ENCODE results near the gene SPATA20.

The SPATA20 gene

GRCh38 chr17:50577451-50577954, 30.5 kb downstream of the SPATA20 start:
- DNase-seq (ENCODE audit: low read depth in 3 of 3): no peak

DNA sequence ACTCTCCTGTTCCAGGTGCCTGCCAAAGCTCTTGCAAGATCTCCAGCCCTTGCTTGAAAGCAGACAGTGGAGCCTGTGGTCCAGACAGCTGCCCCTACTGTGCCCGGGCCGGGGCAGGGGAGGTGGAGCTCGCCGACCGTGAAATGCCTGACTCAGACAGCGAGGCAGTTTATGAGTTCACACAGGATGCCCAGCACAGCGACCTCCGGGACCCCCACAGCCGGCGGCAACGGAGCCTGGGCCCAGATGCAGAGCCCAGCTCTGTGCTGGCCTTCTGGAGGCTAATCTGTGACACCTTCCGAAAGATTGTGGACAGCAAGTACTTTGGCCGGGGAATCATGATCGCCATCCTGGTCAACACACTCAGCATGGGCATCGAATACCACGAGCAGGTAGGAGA, 31.2 kb downstream of the SPATA20 start:
- no peak for DNase-seq (ENCODE audit: low read depth in 3 of 3)

GRCh38 chr17:50579399-50579798, 32.4 kb downstream of the SPATA20 start:
- no peak for DNase-seq (ENCODE audit: low read depth in 3 of 3)

- DNase-seq (ENCODE audit: low read depth in 3 of 3): no peak
Observed at GRCh38 chr17:50580646-50581045, 33.7 kb downstream of the SPATA20 start.

GRCh38 chr17:50581316-50581715, 34.3 kb downstream of the SPATA20 start:
- no peak for DNase-seq (ENCODE audit: low read depth in 3 of 3)

- DNase-seq (ENCODE audit: low read depth in 3 of 3): no peak
Observed at GRCh38 chr17:50582741-50583140, 35.8 kb downstream of the SPATA20 start.

GRCh38 chr17:50583641-50584040, 36.7 kb downstream of the SPATA20 start:
- no peak for DNase-seq (ENCODE audit: low read depth in 3 of 3)

GRCh38 chr17:50584116-50584515, 37.1 kb downstream of the SPATA20 start:
- no peak for DNase-seq (ENCODE audit: low read depth in 3 of 3)

DNA sequence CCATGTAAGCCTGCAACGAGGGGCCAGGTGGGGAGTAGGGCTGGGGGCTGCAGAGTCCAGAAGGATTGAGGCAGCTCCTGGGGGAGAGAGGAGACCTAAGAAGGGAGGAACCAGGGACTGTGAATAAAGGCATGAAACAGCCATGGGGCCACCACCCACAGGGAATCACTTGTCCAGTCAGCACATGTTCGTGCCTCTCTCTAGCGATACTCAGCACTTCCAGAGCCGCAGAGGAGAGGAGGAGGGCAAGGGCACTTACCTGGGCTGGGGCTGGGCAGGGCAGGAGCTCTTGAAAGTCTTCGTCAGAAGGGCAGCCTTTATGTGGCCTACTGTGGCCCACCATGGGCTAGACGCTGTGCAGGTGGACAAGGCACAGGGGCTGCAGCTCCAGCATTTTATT, 37.8 kb downstream of the SPATA20 start:
- DNase-seq (ENCODE audit: low read depth in 3 of 3): no peak

GRCh38 chr17:50585346-50585745, 38.4 kb downstream of the SPATA20 start:
- no peak for DNase-seq (ENCODE audit: low read depth in 3 of 3)

- DNase-seq (ENCODE audit: low read depth in 3 of 3): no peak
Observed at GRCh38 chr17:50585891-50586290, 38.9 kb downstream of the SPATA20 start.

DNA sequence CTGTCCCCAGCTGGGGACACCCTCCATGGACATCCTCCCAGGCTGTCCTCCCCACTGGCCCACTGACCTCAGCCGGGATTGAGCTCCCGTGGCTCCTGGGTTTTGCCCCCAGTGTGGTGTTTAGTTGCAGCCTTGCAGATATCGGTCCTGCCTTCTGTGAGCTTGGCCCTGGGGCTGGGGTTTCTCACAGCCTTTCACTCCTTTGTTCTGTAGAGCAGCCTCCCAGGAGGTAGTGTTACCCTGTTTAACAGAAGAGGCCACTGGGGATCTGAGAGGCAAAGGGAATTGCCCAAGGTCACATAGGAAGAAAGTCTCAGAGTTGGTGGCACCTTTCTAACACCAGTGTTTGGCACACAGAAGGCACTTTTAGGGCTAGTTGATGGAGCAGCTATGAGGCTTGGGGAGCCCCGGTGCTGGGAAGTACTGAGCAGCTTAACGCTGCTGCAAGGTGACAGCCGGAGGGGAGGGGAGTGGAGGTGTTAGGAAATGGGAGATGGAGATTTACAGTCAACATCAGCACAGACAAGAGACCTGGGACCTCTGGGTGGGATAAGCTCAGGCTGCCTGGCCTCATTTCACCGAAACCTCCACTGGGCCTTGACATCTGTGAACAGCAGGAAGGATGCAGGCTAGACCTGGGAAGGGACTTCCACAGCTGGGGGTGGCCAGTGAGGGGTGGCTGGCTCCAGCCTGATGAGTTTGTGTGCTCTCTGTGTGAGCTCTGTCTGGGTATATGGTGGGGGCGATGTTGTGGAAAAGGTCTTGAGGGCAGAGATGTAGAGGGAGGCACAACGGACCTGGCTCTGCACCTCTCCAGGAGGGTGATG, 39.7 kb downstream of the SPATA20 start:
- no peak for DNase-seq (ENCODE audit: low read depth in 3 of 3)

GRCh38 chr17:50587571-50587970, 40.6 kb downstream of the SPATA20 start:
- DNase-seq (ENCODE audit: low read depth in 3 of 3): no peak

DNA sequence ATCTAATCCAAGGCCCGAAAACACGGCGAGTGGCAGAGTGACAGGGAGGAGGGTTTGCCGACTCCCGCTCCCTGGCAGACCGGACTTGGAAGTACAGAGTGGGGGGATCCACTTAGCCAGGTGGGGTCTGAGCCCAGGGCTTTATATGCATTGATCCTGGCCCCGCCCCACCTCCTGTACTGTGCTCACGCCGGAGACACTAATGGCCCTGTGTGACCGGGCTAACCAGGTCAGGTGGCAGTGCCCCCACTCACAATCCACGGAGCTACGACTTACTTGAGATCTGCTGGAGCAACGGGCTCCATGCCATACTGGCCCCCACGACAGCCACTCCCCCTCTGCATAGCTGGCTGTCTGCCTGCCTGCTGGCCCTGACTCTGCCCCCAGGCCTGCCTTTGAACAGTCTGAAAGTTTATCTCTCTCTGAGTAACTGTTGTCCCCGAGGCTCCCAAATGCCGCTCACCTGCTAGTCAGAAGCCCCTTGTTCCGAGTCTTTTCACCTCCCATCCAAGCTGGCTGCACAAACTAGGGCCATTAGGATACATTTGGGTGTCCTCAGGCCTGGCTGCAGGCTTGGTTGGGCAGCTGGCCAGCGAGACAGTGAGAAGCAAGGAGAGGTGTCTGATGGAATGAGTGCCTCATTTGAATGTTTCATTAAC, 41.5 kb downstream of the SPATA20 start:
- no peak for DNase-seq (ENCODE audit: low read depth in 3 of 3)

DNA sequence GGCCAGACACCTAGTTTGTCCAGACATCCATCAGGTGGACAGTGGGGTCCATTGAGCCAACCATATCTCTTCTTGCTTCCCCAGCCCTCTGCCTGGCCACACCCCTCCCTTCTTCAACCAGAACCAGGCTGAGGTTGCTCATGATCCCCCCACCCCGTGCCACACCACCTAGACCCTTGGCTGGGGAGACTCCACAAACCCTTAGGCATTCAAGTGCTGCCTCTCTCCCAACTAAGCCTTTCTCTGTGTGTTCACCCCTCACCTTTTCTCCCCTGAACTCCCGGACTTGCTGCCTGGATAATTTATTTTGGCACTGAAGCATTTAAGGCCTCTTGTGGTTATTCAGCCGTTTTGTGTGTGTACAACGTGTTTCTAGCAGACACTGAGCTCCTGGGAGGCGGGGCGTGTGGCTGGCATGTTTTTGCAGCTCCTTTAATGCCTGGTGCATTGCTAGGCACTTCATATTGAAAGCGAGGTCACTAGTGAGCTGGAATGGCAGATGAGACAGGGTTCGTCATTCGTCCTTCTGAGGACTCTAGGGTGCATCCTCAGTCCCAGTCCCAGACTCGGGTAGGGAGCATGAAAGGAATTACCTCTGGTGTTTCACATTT, 42.2 kb downstream of the SPATA20 start:
- DNase-seq (ENCODE audit: low read depth in 3 of 3): no peak

- no peak for DNase-seq (ENCODE audit: low read depth in 3 of 3)
Observed at GRCh38 chr17:50590946-50591737, 44.2 kb downstream of the SPATA20 start.

DNA sequence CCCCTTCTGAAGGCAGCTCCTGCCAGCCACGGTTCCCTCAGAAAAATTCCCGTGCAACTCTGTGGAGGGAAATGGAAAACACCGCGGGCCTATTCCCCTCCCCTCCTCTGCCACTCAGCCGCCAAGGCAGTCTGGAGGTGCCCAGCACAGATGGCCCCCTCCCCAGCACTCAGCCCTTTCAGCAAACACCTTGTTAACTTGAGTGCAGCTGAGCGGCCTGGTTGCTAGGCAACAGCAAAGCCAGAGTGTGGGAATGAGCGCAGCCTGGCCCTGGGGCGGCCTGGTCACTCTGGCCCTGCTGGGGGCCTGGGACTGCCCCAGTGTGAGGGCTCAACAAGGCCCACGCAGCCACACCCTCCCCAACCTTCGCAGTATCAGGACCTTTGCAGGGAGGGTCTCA, 46.3 kb downstream of the SPATA20 start:
- no peak for DNase-seq (ENCODE audit: low read depth in 3 of 3)

DNA sequence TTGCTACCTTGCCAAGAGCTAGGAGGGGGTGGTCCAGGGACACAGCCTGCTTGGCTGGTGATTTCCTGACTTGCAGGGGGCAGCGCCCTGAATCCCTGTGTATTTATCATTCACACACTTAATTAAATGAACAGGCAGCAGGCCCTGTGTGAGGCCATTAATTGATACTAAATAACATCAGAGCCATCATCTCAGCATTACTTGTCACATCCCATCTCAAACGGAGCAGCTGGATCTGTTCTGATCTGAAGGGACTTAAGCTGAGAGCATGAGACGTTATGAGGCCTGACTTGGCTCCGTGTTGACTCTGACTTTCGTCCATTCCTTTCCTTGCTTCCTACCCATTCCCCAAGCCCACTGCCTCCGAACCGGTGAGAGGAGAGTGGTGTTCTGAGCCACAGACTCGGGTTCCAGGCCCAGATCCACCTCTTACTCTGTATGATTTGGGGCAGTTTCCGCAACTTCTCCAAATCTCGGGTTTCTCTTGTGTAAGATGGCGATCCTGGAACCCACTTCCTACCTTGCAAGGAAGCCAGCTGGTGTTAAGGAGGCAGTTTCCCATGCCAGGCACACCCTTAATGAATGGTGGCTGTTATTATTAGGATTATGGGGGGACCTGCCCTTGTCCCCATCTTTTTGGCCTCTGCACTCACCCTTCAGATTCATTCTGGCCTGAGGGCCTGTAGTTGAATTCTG, 47.3 kb downstream of the SPATA20 start:
- no peak for DNase-seq (ENCODE audit: low read depth in 3 of 3)

- no peak for DNase-seq (ENCODE audit: low read depth in 3 of 3)
Observed at GRCh38 chr17:50594892-50595291, 47.9 kb downstream of the SPATA20 start.

DNA sequence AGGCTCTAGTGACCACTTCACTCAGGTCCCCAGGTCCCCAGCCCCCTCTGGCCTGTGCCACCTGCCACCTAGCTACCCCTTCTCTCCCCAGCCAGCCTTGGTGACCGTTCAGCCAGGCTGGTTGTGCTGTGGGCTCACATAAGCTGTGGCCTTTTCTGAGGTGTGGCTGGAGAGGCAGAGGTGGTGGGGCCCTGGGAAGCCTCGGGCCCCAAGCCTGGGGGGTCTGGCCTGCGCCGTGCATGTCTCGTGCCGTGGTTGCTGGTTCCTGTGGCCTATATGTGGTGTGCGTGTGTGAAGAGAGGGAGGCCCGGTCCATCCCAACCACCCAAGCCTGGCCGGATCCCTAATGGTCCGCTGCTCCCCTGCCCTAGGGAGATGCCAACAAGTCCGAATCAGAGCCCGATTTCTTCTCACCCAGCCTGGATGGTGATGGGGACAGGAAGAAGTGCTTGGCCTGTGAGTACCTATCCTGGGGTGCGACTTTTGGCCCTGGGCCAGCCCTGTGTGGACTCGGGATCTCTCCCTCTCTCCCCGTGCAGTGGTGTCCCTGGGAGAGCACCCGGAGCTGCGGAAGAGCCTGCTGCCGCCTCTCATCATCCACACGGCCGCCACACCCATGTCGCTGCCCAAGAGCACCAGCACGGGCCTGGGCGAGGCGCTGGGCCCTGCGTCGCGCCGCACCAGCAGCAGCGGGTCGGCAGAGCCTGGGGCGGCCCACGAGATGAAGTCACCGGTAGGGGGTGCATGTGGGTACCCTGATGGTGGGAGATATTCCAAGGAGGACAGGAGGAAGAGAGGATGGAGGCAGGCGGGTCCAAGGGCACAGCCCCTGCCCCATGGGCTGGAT, 49.4 kb downstream of the SPATA20 start:
- DNase-seq (ENCODE audit: low read depth in 3 of 3): no peak

Data from stimulated activated CD4-positive, alpha-beta T cell treated with anti-CD3 and anti-CD28 coated beads, TNF-alpha, amount 100 ng/mL, for 48 hours (primary cell).